ENCODE data around the gene CAPN15. TPM values are rescaled to one million over a fixed set of nuclear protein-coding genes. Genes with fewer than 3 reads are reported as not detected.

Gene CAPN15
- total RNA-seq, 1 experiment from 2014 or later, result 76.4 TPM

DNA sequence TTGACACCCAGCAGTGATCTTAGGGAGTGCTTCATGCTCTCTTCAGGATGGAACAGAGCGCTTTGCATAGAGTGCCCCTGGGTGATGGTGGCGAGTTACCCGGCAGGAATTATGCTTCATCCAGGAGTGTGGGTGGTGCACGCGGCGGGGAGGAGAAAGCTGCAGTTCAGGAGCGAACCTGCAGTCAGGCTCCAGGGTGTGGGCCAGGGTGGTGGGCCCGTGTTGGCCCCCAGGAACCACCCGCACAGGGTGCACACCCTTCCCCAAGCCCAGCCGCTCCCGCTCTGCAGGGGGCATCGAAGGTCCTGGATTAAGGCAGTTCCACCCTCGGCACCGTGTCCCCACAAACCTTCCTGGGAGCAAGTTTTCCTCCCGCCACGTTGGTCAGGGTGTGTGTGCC, 66.3 kb downstream of the CAPN15 start:
- no peak overlapping the region for H3K4me2 ChIP-seq (ENCODE audit: insufficient read depth, insufficient read length, low read length)
- Mint-ChIP-seq H3K36me3 (ENCODE audit: insufficient read depth in 1 of 3, low read depth in 3 of 3) (peaks cover 7 to 19% (median 18%) of the 10 kb centered on the region in 3 experiments; a peak in 6 of 7 replicates), H3K4me1 (peaks cover 10% of the 10 kb centered on the region in 2 experiments), H3K4me3 (peak overlapping the region in 1 of 2 experiments; percentile 63; a peak in 2 of 5 replicates), H3K27ac (peak overlapping the region in 1 of 3 experiments; percentile 20; a peak in 2 of 7 replicates), H3K9me3 (peaks cover 0 to 3% of the 10 kb centered on the region in 2 experiments; a peak in 1 of 5 replicates), H3K27me3 (ENCODE audit: low read depth) (peaks cover 26% of the 10 kb centered on the region)
- no peak for DNase-seq
- H3K27me3 ChIP-seq (ENCODE audit: insufficient read depth, low read length), result no peaks in the 10 kb centered on the region; the same call in 1 of the 2 replicates
- no peak overlapping the region for H2AK5ac ChIP-seq (ENCODE audit: insufficient read length, low read length)
- no CpG with 5 or more reads among the region's 16 CpGs for WGBS (ENCODE audit: extremely low coverage, insufficient read length, low lambda C conversion rate)
- H2AFZ ChIP-seq (ENCODE audit: low read length), result no peak overlapping the region
- H2BK15ac ChIP-seq (ENCODE audit: low read depth, low read length), result no peak overlapping the region
- no peak overlapping the region for H3K23ac ChIP-seq (ENCODE audit: insufficient read length, low read depth, low read length)
- no peaks in the 10 kb centered on the region for H4K20me1 ChIP-seq (ENCODE audit: control insufficient read depth, insufficient read depth, insufficient read length)
- H3K9ac ChIP-seq (ENCODE audit: extremely low read depth, insufficient read length, low read length), result no peak overlapping the region
- H4K5ac ChIP-seq (ENCODE audit: insufficient read length, low read depth, low read length), result no peak overlapping the region
- H4K8ac ChIP-seq (replicated peaks; ENCODE audit: insufficient read length, low read depth, low read length), result no peak overlapping the region
- H3K23me2 ChIP-seq (ENCODE audit: insufficient read length, low read depth, low read length, poor library complexity, severe bottlenecking), result no peaks in the 10 kb centered on the region
- H3K79me1 ChIP-seq (ENCODE audit: insufficient read depth, low read depth, low read length, poor library complexity, severe bottlenecking), result peaks cover 3% of the 10 kb centered on the region
- H3K14ac ChIP-seq (ENCODE audit: insufficient read depth, low read length), result no peak overlapping the region
- no peak overlapping the region for H3K4ac ChIP-seq (ENCODE audit: low read depth, low read length)
- no peak overlapping the region for H2BK12ac ChIP-seq (ENCODE audit: insufficient read length, low read depth, low read length)
- H3K56ac ChIP-seq (ENCODE audit: insufficient read length, low read depth, low read length), result no peak overlapping the region
- TF ChIP-seq, protein P1, sequence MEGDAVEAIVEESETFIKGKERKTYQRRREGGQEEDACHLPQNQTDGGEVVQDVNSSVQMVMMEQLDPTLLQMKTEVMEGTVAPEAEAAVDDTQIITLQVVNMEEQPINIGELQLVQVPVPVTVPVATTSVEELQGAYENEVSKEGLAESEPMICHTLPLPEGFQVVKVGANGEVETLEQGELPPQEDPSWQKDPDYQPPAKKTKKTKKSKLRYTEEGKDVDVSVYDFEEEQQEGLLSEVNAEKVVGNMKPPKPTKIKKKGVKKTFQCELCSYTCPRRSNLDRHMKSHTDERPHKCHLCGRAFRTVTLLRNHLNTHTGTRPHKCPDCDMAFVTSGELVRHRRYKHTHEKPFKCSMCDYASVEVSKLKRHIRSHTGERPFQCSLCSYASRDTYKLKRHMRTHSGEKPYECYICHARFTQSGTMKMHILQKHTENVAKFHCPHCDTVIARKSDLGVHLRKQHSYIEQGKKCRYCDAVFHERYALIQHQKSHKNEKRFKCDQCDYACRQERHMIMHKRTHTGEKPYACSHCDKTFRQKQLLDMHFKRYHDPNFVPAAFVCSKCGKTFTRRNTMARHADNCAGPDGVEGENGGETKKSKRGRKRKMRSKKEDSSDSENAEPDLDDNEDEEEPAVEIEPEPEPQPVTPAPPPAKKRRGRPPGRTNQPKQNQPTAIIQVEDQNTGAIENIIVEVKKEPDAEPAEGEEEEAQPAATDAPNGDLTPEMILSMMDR (conservative IDR thresholded peaks at IDR 0.05), result no peak
- no peak overlapping the region for H3K27ac ChIP-seq (ENCODE audit: insufficient read length, low read depth, low read length)
- H3K79me2 ChIP-seq (ENCODE audit: insufficient read depth, low read length), result no peaks in the 10 kb centered on the region; the same call in 1 of the 2 replicates
- no peak overlapping the region for H3K18ac ChIP-seq (ENCODE audit: insufficient read length, low read depth, low read length)
- H3T11ph ChIP-seq (ENCODE audit: low read length), result no peak overlapping the region
- H3K4me1 ChIP-seq (ENCODE audit: insufficient read depth, low read length), result no peaks in the 10 kb centered on the region
- no peaks in the 10 kb centered on the region for H3K9me3 ChIP-seq (ENCODE audit: control insufficient read depth, low read depth, low read length)
- H2BK20ac ChIP-seq (ENCODE audit: low read depth, low read length, poor library complexity, severe bottlenecking), result no peak overlapping the region
- H4K91ac ChIP-seq (ENCODE audit: insufficient read length, low read depth, low read length), result no peak overlapping the region
- H2BK120ac ChIP-seq (ENCODE audit: low read depth, low read length, poor library complexity, severe bottlenecking), result no peak overlapping the region
- H2BK5ac ChIP-seq (ENCODE audit: insufficient read length, low read length), result no peak overlapping the region

Data from H9 (cell line).